Fibroblast of lung (primary cell): ENCODE measurements around the gene KDR. TPM values are rescaled to one million over a fixed set of nuclear protein-coding genes. Genes with fewer than 3 reads are reported as not detected.

Experiments used
- DNase-seq, 2 donors: peaks; one replicate each; pipeline versions ENCODE4 v3.0.0 to v3.0.0-alpha.2; 2010; ENCODE audit warnings: low read depth in 2 of 2
- H2AFZ ChIP-seq: 2 replicates; pipeline ENCODE4 v1.5.1; 2012; ENCODE audit warnings: low read length, control low read depth, inconsistent platforms
- H3K27ac ChIP-seq: 2 replicates; pipeline ENCODE4 v1.5.1; 2011; ENCODE audit warnings: low read length, control low read depth; ENCODE audit not compliant: insufficient read depth
- H3K27me3 ChIP-seq: 2 replicates; pipeline ENCODE4 v1.5.1; 2011; ENCODE audit warnings: mild to moderate bottlenecking, low read length; ENCODE audit not compliant: control insufficient read depth, insufficient read depth
- H3K36me3 ChIP-seq: 2 replicates; pipeline ENCODE4 v1.5.1; 2011; ENCODE audit warnings: low read length; ENCODE audit not compliant: control insufficient read depth, insufficient read depth
- H3K4me1 ChIP-seq: 2 replicates; pipeline ENCODE4 v1.5.1; 2011; ENCODE audit warnings: low read length; ENCODE audit not compliant: control insufficient read depth, insufficient read depth; ENCODE audit errors: extremely low read depth
- H3K4me2 ChIP-seq: 2 replicates; pipeline ENCODE4 v1.5.1; 2011; ENCODE audit warnings: low read length, control low read depth; ENCODE audit not compliant: insufficient read depth; ENCODE audit errors: extremely low read depth
- H3K4me3 ChIP-seq, 4 experiments: fragments of 200-600 bp in 1 of 4; sonication (generic) in 1 of 4; replicated peaks in 1 of 4; 2 replicates each; pipeline ENCODE4 v1.5.1; 2011 to 2016; ENCODE audit warnings: low read length in 4 of 4, low read depth in 3 of 4, mild to moderate bottlenecking in 3 of 4, control low read depth in 2 of 4, inconsistent platforms in 1 of 4, mixed read lengths in 1 of 4; ENCODE audit not compliant: insufficient read depth in 1 of 4; ENCODE audit errors: control extremely low read depth in 1 of 4
- H3K79me2 ChIP-seq: 2 replicates; pipeline ENCODE4 v1.5.1; 2012; ENCODE audit warnings: mild to moderate bottlenecking, low read length, inconsistent platforms; ENCODE audit not compliant: control insufficient read depth, insufficient read depth
- H3K9ac ChIP-seq: 2 replicates; pipeline ENCODE4 v1.5.1; 2011; ENCODE audit warnings: mild to moderate bottlenecking, low read length, control low read depth; ENCODE audit not compliant: insufficient read depth
- H3K9me3 ChIP-seq: 2 replicates; pipeline ENCODE4 v1.5.1; 2012; ENCODE audit warnings: low read depth, low read length; ENCODE audit not compliant: control insufficient read depth, insufficient read depth
- H4K20me1 ChIP-seq: 2 replicates; pipeline ENCODE4 v1.5.1; 2011; ENCODE audit warnings: low read length; ENCODE audit not compliant: control insufficient read depth, insufficient read depth; ENCODE audit errors: extremely low read depth
- EZH2 ChIP-seq: IDR thresholded peaks from 2 replicates; pipeline ENCODE4 v1.5.1; 2012; ENCODE audit warnings: low read length, control low read depth, mild to moderate bottlenecking; ENCODE audit errors: missing control alignments
- polyA plus RNA-seq, 2 donors: library from polyadenylated mRNA; depleted of rRNA in 1 of 2; stranded (reverse) in 1 of 2; unstranded in 1 of 2; fragments of >200 nt; gene quantifications; 2 replicates each; pipeline ENCODE4 v1.2.1, GENCODE V29; 2011 to 2012; ENCODE audit warnings: missing spikeins in 1 of 2
- total RNA-seq: library from RNA; depleted of rRNA; stranded (reverse); fragments of >200 nt; gene quantifications from 2 replicates; pipeline ENCODE4 v1.2.1, GENCODE V29; 2014
- TF ChIP-seq, protein P1 (sequence below), 2 donors: IDR thresholded peaks in 1 of 2; conservative IDR thresholded peaks in 1 of 2; 1 replicate in 1 of 2; 2 replicates in 1 of 2; pipeline ENCODE4 v1.5.1; 2011 to 2012; ENCODE audit warnings: low read length in 2 of 2, control low read depth in 1 of 2, inconsistent platforms in 1 of 2, low read depth in 1 of 2, mild to moderate bottlenecking in 1 of 2

The KDR gene
- total and polyA plus RNA-seq, 2 donors (not counting 1 experiment from before 2014, with no cell fraction given), result 0.05 TPM; not detected in 1

DNA sequence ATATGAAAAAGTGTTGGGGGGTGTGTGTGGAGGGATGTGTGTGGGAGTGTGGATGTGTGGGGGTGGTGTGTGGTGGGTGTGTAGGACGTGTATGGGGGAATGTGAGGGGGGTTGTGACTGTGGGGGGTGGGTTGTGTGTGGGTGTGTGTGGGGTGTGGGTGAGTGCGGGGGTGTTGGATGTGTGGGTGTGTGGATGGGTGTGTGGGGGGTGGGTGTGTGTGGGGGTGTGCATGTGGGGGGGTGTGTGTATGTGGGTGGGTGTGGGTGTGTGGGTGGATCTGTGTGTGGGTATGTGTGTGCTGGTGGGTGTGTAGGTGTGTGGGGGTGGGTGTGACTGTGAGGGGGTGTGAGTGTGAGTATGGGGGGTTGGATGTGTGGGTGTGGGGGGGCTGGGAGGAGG lies 47.8 kb downstream of the KDR start:
- Histone ChIP-seq H3K9me3 (no peaks in the 10 kb centered on the region), H3K79me2 (no peaks in the 10 kb centered on the region), H2AFZ (no peak overlapping the region), H3K9ac (no peak overlapping the region), H3K4me2 (no peak overlapping the region), H3K36me3 (no peaks in the 10 kb centered on the region), H3K4me1 (no peaks in the 10 kb centered on the region), H3K27me3 (no peaks in the 10 kb centered on the region), H3K4me3 (no peak overlapping the region), H3K27ac (no peak overlapping the region), H4K20me1 (no peaks in the 10 kb centered on the region)
- TF ChIP-seq, protein P1, sequence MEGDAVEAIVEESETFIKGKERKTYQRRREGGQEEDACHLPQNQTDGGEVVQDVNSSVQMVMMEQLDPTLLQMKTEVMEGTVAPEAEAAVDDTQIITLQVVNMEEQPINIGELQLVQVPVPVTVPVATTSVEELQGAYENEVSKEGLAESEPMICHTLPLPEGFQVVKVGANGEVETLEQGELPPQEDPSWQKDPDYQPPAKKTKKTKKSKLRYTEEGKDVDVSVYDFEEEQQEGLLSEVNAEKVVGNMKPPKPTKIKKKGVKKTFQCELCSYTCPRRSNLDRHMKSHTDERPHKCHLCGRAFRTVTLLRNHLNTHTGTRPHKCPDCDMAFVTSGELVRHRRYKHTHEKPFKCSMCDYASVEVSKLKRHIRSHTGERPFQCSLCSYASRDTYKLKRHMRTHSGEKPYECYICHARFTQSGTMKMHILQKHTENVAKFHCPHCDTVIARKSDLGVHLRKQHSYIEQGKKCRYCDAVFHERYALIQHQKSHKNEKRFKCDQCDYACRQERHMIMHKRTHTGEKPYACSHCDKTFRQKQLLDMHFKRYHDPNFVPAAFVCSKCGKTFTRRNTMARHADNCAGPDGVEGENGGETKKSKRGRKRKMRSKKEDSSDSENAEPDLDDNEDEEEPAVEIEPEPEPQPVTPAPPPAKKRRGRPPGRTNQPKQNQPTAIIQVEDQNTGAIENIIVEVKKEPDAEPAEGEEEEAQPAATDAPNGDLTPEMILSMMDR (conservative IDR thresholded peaks at IDR 0.05 in 1 of 2, IDR thresholded peaks at IDR 0.05 in 1 of 2; ENCODE audit: low read depth in 1 of 2, low read length in 2 of 2), result no peak
- no peak for TF ChIP-seq EZH2
- no peak for DNase-seq

DNA sequence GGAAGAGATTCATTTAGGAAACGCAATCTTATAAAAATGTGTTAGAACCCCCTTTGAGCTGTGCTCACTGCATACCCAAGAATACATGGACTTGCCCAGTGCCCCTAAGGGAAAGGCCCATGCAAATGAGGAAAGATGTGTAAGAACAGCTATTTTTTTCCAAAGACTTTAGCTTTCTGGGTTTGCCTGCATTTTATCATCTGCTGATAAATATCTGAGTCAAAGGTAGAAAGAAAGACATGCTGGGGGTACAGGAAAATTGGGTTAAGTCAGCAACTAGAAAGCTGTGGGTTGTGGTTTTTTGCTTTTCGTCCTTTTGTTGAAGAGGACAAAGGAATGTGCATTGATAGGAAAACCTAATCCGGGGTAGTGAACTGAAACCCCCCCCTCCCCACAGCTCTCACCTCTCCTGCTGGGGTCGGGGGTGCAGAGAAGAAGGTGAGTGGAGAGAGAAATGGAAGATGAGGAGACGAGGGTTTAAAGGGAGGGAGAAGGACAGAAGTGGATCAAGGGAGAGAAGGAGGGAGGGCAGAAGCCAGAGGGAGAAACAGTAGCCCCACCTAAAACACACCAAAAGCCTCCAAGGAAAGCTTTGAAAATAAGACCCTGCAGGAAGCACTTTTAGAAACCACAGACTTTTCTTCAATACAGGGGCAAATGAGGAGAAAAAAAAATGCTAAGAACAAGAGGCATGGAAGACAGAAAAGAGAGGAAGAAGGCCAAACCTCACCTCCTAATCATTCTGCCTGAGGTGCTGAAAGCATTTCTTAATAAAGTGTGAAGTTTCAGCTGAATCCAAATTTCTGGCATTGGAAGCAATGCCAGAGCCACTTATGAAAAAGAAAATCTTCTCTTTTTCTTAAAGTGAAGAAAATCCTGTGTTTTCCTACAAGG lies 49.3 kb downstream of the KDR start:
- Histone ChIP-seq H3K79me2 (no peaks in the 10 kb centered on the region), H3K36me3 (no peaks in the 10 kb centered on the region), H3K4me3 (no peak overlapping the region), H3K9ac (no peak overlapping the region), H3K9me3 (no peaks in the 10 kb centered on the region), H2AFZ (no peak overlapping the region), H4K20me1 (no peaks in the 10 kb centered on the region), H3K4me1 (no peaks in the 10 kb centered on the region), H3K27ac (no peak overlapping the region), H3K4me2 (no peak overlapping the region), H3K27me3 (no peaks in the 10 kb centered on the region)
- TF ChIP-seq, protein P1 (conservative IDR thresholded peaks at IDR 0.05 in 1 of 2, IDR thresholded peaks at IDR 0.05 in 1 of 2; ENCODE audit: low read depth in 1 of 2, low read length in 2 of 2), result no peak
- no peak for TF ChIP-seq EZH2
- DNase-seq, result peak in 1 of 2 donors; percentile 65

DNA sequence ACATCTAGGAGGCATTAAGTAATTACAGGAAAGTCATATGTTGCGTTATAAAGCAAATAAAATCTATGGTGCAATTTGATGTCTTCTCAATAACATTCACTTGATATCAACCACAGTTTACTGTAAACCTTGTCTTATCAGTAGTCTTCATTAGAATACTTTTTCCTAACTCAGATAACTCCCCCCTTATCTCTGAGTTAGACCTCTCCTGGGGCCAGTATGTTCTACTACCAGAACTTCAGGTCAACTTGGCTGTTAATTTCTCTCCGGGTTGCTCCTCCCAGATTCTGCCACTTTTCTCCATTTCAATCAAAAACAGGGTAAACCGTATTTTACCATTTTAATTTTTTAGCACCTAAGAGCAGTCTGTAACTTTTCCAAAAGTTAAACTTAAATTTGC lies 50.0 kb downstream of the KDR start:
- Histone ChIP-seq H4K20me1 (no peaks in the 10 kb centered on the region), H3K79me2 (no peaks in the 10 kb centered on the region), H2AFZ (no peak overlapping the region), H3K4me2 (no peak overlapping the region), H3K9ac (no peak overlapping the region), H3K27ac (no peak overlapping the region), H3K4me1 (no peaks in the 10 kb centered on the region), H3K36me3 (no peaks in the 10 kb centered on the region), H3K9me3 (no peaks in the 10 kb centered on the region), H3K4me3 (no peak overlapping the region), H3K27me3 (no peaks in the 10 kb centered on the region)
- DNase-seq, result no peak
- TF ChIP-seq, protein P1 (conservative IDR thresholded peaks at IDR 0.05 in 1 of 2, IDR thresholded peaks at IDR 0.05 in 1 of 2; ENCODE audit: low read depth in 1 of 2, low read length in 2 of 2), result no peak
- TF ChIP-seq EZH2, result no peak
